Keratinocyte (primary cell): ENCODE measurements around the gene ABCC3. TPM values are rescaled to one million over a fixed set of nuclear protein-coding genes. Genes with fewer than 3 reads are reported as not detected.

ENCODE experiments used
- DNase-seq: peaks from one replicate; pipeline ENCODE4 v3.0.0-alpha.2; 2011; ENCODE audit warnings: low read depth, missing footprints, low spot score
- FAIRE-seq: peaks from 2 replicates; lab custom pipeline; 2011; peaks lifted over from hg19 to GRCh38; lab: Jason Lieb, UNC
- H2AFZ ChIP-seq: 2 replicates; pipeline ENCODE4 v1.6.0; 2012; ENCODE audit warnings: low read length, control low read depth, inconsistent platforms; ENCODE audit not compliant: control insufficient read depth
- H3K27ac ChIP-seq: 2 replicates; pipeline ENCODE4 v1.5.1; 2011; ENCODE audit warnings: low read length; ENCODE audit not compliant: control insufficient read depth, insufficient read depth
- H3K27me3 ChIP-seq: 3 replicates; pipeline ENCODE4 v1.6.0; 2011; ENCODE audit warnings: low read length; ENCODE audit not compliant: control insufficient read depth, insufficient read depth; ENCODE audit errors: extremely low read depth
- H3K36me3 ChIP-seq, 2 experiments: 2 replicates in 1 of 2; 3 replicates in 1 of 2; pipeline ENCODE4 v1.5.1; 2011; ENCODE audit warnings: low read length in 2 of 2, mild to moderate bottlenecking in 1 of 2; ENCODE audit not compliant: control insufficient read depth in 2 of 2, insufficient read depth in 2 of 2; ENCODE audit errors: extremely low read depth in 1 of 2
- H3K4me1 ChIP-seq: 3 replicates; pipeline ENCODE4 v1.5.1; 2011; ENCODE audit warnings: low read length; ENCODE audit not compliant: control insufficient read depth, insufficient read depth; ENCODE audit errors: extremely low read depth
- H3K4me2 ChIP-seq: 3 replicates; pipeline ENCODE4 v1.6.0; 2011; ENCODE audit warnings: low read depth, low read length; ENCODE audit not compliant: control insufficient read depth, insufficient read depth; ENCODE audit errors: extremely low read depth
- H3K4me3 ChIP-seq, 3 experiments: fragments of 200-600 bp in 1 of 3; sonication (generic) in 1 of 3; 2 replicates in 2 of 3; 3 replicates in 1 of 3; pipeline ENCODE4 v1.5.1; 2011 to 2016; ENCODE audit warnings: low read length in 3 of 3, mild to moderate bottlenecking in 3 of 3, control low read depth in 2 of 3, inconsistent platforms in 1 of 3, low read depth in 1 of 3, mixed read lengths in 1 of 3, mixed run types in 1 of 3, moderate library complexity in 1 of 3; ENCODE audit not compliant: control insufficient read depth in 2 of 3, insufficient read depth in 2 of 3; ENCODE audit errors: extremely low read depth in 1 of 3
- H3K79me2 ChIP-seq: 2 replicates; pipeline ENCODE4 v1.6.0; 2012; ENCODE audit warnings: low read length; ENCODE audit not compliant: control insufficient read depth, insufficient read depth
- H3K9ac ChIP-seq: 3 replicates; pipeline ENCODE4 v1.6.0; 2011; ENCODE audit warnings: low read length; ENCODE audit not compliant: control insufficient read depth, insufficient read depth; ENCODE audit errors: extremely low read depth
- H3K9me1 ChIP-seq: 3 replicates; pipeline ENCODE4 v1.6.0; 2011; ENCODE audit warnings: low read length; ENCODE audit not compliant: control insufficient read depth, insufficient read depth; ENCODE audit errors: extremely low read depth
- H3K9me3 ChIP-seq: 2 replicates; pipeline ENCODE4 v1.5.1; 2012; ENCODE audit warnings: low read depth, low read length; ENCODE audit not compliant: control insufficient read depth
- H4K20me1 ChIP-seq: 3 replicates; pipeline ENCODE4 v1.6.0; 2011; ENCODE audit warnings: low read length; ENCODE audit not compliant: control insufficient read depth, insufficient read depth; ENCODE audit errors: extremely low read depth
- CTCF ChIP-seq, 3 experiments: IDR thresholded peaks in 1 of 3; conservative IDR thresholded peaks in 1 of 3; optimal IDR thresholded peaks in 1 of 3; 2 replicates in 2 of 3; 3 replicates in 1 of 3; pipeline versions ENCODE3 to v1.5.1; 2011; ENCODE audit warnings: low read length in 3 of 3, mild to moderate bottlenecking in 3 of 3, moderate library complexity in 2 of 3, control low read depth in 1 of 3, inconsistent platforms in 1 of 3; ENCODE audit not compliant: insufficient read depth in 2 of 3; ENCODE audit errors: extremely low read depth in 1 of 3
- EZH2 ChIP-seq: IDR thresholded peaks from one replicate; pipeline ENCODE4 v1.6.1; 2012; ENCODE audit warnings: inconsistent platforms, mild to moderate bottlenecking, low read length, moderate library complexity
- dilution Hi-C: fragments of 300-500 bp; cut with MboI; formaldehyde crosslinking; loops from one replicate; pipeline ENCODE4 v1.7.0; 2020; ENCODE audit warnings: low sequenced_read_pairs; ENCODE audit not compliant: extremely low pct_ligation_motif_present
- polyA plus RNA-seq, 5 experiments: library from polyadenylated mRNA; depleted of rRNA in 3 of 5; stranded (reverse) in 3 of 5; stranded (forward) in 1 of 5; unstranded in 1 of 5; fragments of >200 nt; gene quantifications; 1 replicate in 1 of 5; 2 replicates in 3 of 5; 3 replicates in 1 of 5; pipeline versions ENCODE4 v1.2.1 to v1.2.3, GENCODE V29; 2011 to 2012; ENCODE audit warnings: missing spikeins in 2 of 5, low read depth in 1 of 5, low replicate concordance in 1 of 5

The ABCC3 gene
- polyA plus RNA-seq, 1 donor (not counting 4 experiments of a cell fraction or from before 2014, with no cell fraction given): 41.7 TPM

GRCh38 chr17:50605429-50605828 is 29.3 kb upstream of the ABCC3 start:
- H3K36me3 ChIP-seq: no peaks in the 10 kb centered on the region
- dilution Hi-C loops: no loop called here
- no peak overlapping the region for H3K4me3 ChIP-seq
- H3K9ac ChIP-seq: no peak overlapping the region
- H4K20me1 ChIP-seq: peaks cover 2% of the 10 kb centered on the region
- H3K4me2 ChIP-seq: no peak overlapping the region
- H3K27ac ChIP-seq: no peak overlapping the region
- H3K4me1 ChIP-seq: peaks cover 2% of the 10 kb centered on the region
- DNase-seq: no peak
- H3K27me3 ChIP-seq: peaks cover 63% of the 10 kb centered on the region
- TF ChIP-seq EZH2 (no peak), CTCF (optimal IDR thresholded peaks at IDR 0.05 in 1 of 3, IDR thresholded peaks at IDR 0.05 in 1 of 3, conservative IDR thresholded peaks at IDR 0.05 in 1 of 3; ENCODE audit: extremely low read depth in 1 of 3, insufficient read depth in 2 of 3, low read length in 3 of 3) (no peak)
- no peaks in the 10 kb centered on the region for H3K9me3 ChIP-seq
- no peak for FAIRE-seq
- no peaks in the 10 kb centered on the region for H3K9me1 ChIP-seq
- no peak overlapping the region for H2AFZ ChIP-seq
- no peaks in the 10 kb centered on the region for H3K79me2 ChIP-seq

GRCh38 chr17:50607522-50608175 is 27.0 kb upstream of the ABCC3 start:
- H3K79me2 ChIP-seq: no peaks in the 10 kb centered on the region
- H3K36me3 ChIP-seq: no peaks in the 10 kb centered on the region
- dilution Hi-C loops: no loop called here
- H3K9me1 ChIP-seq: no peaks in the 10 kb centered on the region
- H4K20me1 ChIP-seq: no peaks in the 10 kb centered on the region
- no peak overlapping the region for H2AFZ ChIP-seq
- peaks cover 53% of the 10 kb centered on the region for H3K27me3 ChIP-seq
- H3K9me3 ChIP-seq: no peaks in the 10 kb centered on the region
- DNase-seq (no peak), FAIRE-seq (no peak)
- no peak overlapping the region for H3K4me2 ChIP-seq
- H3K9ac ChIP-seq: no peak overlapping the region
- TF ChIP-seq CTCF (optimal IDR thresholded peaks at IDR 0.05 in 1 of 3, IDR thresholded peaks at IDR 0.05 in 1 of 3, conservative IDR thresholded peaks at IDR 0.05 in 1 of 3; ENCODE audit: extremely low read depth in 1 of 3, insufficient read depth in 2 of 3, low read length in 3 of 3): no peak
- no peak for TF ChIP-seq EZH2
- H3K4me3 ChIP-seq: no peak overlapping the region
- peaks cover 2% of the 10 kb centered on the region for H3K4me1 ChIP-seq
- H3K27ac ChIP-seq: no peak overlapping the region
